H1 (cell line): Measurements from ENCODE around the gene ARMH1. TPM values are rescaled to one million over a fixed set of nuclear protein-coding genes. Genes with fewer than 3 reads are reported as not detected.

Source experiments
- ATF2 ChIP-seq: IDR thresholded peaks from 2 replicates; pipeline ENCODE4 v1.6.1; 2012; ENCODE audit warnings: low read length, inconsistent platforms
- polyA plus RNA-seq, 7 experiments: library from polyadenylated mRNA; depleted of rRNA in 3 of 7; stranded (reverse) in 5 of 7; unstranded in 2 of 7; fragments of >200 nt in 5 of 7; fragments of 200-250 nt in 2 of 7; gene quantifications; 1 replicate in 5 of 7; 2 replicates in 1 of 7; 4 replicates in 1 of 7; pipeline versions ENCODE4 v1.2.1 to v1.2.3, GENCODE V29; 2011 to 2013; ENCODE audit warnings: missing spikeins in 2 of 7, mixed read lengths in 2 of 7
- total RNA-seq: library from RNA; stranded (reverse); fragmentation: NEBNext Ultra II Directional; extraction: Animal tissue kit (Norgen Biotek cat#: 25700); gene quantifications from 2 replicates; pipeline ENCODE4 v1.2.1, GENCODE V29; 2021

The ARMH1 gene
- total and polyA plus RNA-seq, 2 of the 8 experiments (the other 6 are each of a cell fraction or from before 2014, with no cell fraction given): 0.82 to 0.85 TPM

GRCh38 chr1:44733784-44734183 is 59.3 kb downstream of the ARMH1 start (continued):
- no peak for TF ChIP-seq ATF2
